ENCODE results near the gene SPECC1. TPM values are rescaled to one million over a fixed set of nuclear protein-coding genes. Genes with fewer than 3 reads are reported as not detected.

The SPECC1 gene
- polyA plus RNA-seq, 1 of the 3 experiments (the other 2 are of a cell fraction), result 11.2 TPM

DNA sequence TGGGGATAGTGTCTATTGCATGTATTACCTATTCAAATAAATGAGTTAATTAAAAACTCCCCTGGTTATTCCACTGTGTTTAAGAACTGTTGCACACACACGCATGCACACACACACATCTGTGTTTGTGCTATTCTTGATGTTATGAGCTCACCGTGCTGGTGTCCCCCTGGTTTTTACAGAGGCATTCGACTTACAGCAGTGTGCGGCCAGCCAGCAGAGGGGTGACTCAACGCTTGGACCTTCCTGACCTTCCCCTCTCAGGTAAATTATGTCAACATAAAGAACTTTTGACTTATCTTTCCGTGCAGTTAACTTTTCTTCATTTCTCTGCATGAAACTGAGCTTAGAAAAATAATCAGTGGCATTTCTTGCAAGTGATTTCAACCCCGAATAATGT lies 244.2 kb downstream of the SPECC1 start:
- POLR2A ChIA-PET, result no interaction called here
- H3K4me2 ChIP-seq, result no peak overlapping the region
- 89% methylated on average over 7 of the region's 7 CpGs for WGBS (ENCODE audit: low lambda C conversion rate)
- peaks cover 6 to 29% of the 10 kb centered on the region in 2 experiments for H3K36me3 ChIP-seq (replicated peaks in 1 of 2; ENCODE audit: control insufficient read depth in 1 of 2, insufficient read depth in 2 of 2, low read length in 1 of 2)
- no peak overlapping the region for H2AFZ ChIP-seq (ENCODE audit: low read depth)
- no peak for DNase-seq
- no peaks in the 10 kb centered on the region for H3K9me3 ChIP-seq
- H4K20me1 ChIP-seq (ENCODE audit: insufficient read depth), result no peaks in the 10 kb centered on the region
- CTCF ChIA-PET, result no interaction called here
- H3F3A ChIP-seq (replicated peaks; ENCODE audit: insufficient read depth), result no peaks in the 10 kb centered on the region
- H3K27ac ChIP-seq (ENCODE audit: low read depth in 2 of 2, low read length in 1 of 2), result no peak overlapping the region
- H3K27me3 ChIP-seq (ENCODE audit: insufficient read depth), result no peaks in the 10 kb centered on the region
- no peaks in the 10 kb centered on the region for H3K79me2 ChIP-seq (ENCODE audit: insufficient read depth)
- no peaks in the 10 kb centered on the region for H3K4me1 ChIP-seq (ENCODE audit: control insufficient read depth in 1 of 2, insufficient read depth in 2 of 2, low read depth in 1 of 2, low read length in 1 of 2)
- no peaks in the 10 kb centered on the region for H3K9me2 ChIP-seq
- H3K4me3 ChIP-seq (ENCODE audit: low read depth in 2 of 2, low read length in 1 of 2), result no peak overlapping the region
- TF ChIP-seq, protein P1, sequence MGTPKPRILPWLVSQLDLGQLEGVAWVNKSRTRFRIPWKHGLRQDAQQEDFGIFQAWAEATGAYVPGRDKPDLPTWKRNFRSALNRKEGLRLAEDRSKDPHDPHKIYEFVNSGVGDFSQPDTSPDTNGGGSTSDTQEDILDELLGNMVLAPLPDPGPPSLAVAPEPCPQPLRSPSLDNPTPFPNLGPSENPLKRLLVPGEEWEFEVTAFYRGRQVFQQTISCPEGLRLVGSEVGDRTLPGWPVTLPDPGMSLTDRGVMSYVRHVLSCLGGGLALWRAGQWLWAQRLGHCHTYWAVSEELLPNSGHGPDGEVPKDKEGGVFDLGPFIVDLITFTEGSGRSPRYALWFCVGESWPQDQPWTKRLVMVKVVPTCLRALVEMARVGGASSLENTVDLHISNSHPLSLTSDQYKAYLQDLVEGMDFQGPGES (IDR thresholded peaks at IDR 0.05; ENCODE audit: low read depth, low read length), result no peak
- no peak for TF ChIP-seq GATA2 (CRISPR knock-in tag; IDR thresholded peaks at IDR 0.05)
- TF ChIP-seq, protein P2, sequence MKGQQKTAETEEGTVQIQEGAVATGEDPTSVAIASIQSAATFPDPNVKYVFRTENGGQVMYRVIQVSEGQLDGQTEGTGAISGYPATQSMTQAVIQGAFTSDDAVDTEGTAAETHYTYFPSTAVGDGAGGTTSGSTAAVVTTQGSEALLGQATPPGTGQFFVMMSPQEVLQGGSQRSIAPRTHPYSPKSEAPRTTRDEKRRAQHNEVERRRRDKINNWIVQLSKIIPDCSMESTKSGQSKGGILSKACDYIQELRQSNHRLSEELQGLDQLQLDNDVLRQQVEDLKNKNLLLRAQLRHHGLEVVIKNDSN (IDR thresholded peaks at IDR 0.05; ENCODE audit: borderline replicate concordance, low read depth), result no peak
- TF ChIP-seq, protein P3, sequence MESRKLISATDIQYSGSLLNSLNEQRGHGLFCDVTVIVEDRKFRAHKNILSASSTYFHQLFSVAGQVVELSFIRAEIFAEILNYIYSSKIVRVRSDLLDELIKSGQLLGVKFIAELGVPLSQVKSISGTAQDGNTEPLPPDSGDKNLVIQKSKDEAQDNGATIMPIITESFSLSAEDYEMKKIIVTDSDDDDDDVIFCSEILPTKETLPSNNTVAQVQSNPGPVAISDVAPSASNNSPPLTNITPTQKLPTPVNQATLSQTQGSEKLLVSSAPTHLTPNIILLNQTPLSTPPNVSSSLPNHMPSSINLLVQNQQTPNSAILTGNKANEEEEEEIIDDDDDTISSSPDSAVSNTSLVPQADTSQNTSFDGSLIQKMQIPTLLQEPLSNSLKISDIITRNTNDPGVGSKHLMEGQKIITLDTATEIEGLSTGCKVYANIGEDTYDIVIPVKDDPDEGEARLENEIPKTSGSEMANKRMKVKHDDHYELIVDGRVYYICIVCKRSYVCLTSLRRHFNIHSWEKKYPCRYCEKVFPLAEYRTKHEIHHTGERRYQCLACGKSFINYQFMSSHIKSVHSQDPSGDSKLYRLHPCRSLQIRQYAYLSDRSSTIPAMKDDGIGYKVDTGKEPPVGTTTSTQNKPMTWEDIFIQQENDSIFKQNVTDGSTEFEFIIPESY (IDR thresholded peaks at IDR 0.05; ENCODE audit: borderline replicate concordance, low read depth), result no peak
- no peak for TF ChIP-seq SMC3 (IDR thresholded peaks at IDR 0.05; ENCODE audit: low read depth, low read length)
- TF ChIP-seq EZH2phosphoT487 (IDR thresholded peaks at IDR 0.05; ENCODE audit: borderline replicate concordance, low read depth), result no peak
- TF ChIP-seq TEAD4 (IDR thresholded peaks at IDR 0.05; ENCODE audit: borderline replicate concordance, insufficient read depth), result no peak
- TF ChIP-seq, protein P4, sequence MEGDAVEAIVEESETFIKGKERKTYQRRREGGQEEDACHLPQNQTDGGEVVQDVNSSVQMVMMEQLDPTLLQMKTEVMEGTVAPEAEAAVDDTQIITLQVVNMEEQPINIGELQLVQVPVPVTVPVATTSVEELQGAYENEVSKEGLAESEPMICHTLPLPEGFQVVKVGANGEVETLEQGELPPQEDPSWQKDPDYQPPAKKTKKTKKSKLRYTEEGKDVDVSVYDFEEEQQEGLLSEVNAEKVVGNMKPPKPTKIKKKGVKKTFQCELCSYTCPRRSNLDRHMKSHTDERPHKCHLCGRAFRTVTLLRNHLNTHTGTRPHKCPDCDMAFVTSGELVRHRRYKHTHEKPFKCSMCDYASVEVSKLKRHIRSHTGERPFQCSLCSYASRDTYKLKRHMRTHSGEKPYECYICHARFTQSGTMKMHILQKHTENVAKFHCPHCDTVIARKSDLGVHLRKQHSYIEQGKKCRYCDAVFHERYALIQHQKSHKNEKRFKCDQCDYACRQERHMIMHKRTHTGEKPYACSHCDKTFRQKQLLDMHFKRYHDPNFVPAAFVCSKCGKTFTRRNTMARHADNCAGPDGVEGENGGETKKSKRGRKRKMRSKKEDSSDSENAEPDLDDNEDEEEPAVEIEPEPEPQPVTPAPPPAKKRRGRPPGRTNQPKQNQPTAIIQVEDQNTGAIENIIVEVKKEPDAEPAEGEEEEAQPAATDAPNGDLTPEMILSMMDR (IDR thresholded peaks at IDR 0.05), result no peak
- no peak overlapping the region for H3K9ac ChIP-seq

DNA sequence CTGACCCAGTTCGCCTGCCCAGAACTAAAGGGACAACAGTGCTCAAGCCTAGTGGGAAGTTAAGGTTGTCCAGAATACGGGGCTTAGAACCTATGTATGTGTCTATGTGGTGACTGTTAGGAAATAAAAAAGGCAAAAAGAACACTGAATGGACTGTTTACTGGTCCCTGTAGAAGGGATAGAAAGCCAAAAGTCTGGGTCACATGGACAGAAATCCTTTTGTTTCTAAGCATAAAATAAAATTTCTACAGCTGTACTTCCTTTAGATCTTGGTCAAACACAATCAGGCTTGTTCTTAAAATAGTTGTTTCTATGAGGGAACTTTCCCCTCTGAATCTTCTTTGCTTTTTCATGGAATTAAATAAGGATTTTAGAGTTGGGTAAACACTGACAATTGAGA lies 245.4 kb downstream of the SPECC1 start:
- ChIA-PET POLR2A (no interaction called here), CTCF (no interaction called here)
- Histone ChIP-seq H3K79me2 (ENCODE audit: insufficient read depth) (no peaks in the 10 kb centered on the region), H4K20me1 (ENCODE audit: insufficient read depth) (no peaks in the 10 kb centered on the region), H3F3A (replicated peaks; ENCODE audit: insufficient read depth) (no peaks in the 10 kb centered on the region), H3K4me1 (ENCODE audit: control insufficient read depth in 1 of 2, insufficient read depth in 2 of 2, low read depth in 1 of 2, low read length in 1 of 2) (no peaks in the 10 kb centered on the region), H3K9me3 (no peaks in the 10 kb centered on the region), H3K36me3 (replicated peaks in 1 of 2; ENCODE audit: control insufficient read depth in 1 of 2, insufficient read depth in 2 of 2, low read length in 1 of 2) (peaks cover 3 to 22% of the 10 kb centered on the region in 2 experiments), H3K27me3 (ENCODE audit: insufficient read depth) (no peaks in the 10 kb centered on the region), H3K27ac (ENCODE audit: low read depth in 2 of 2, low read length in 1 of 2) (no peak overlapping the region), H2AFZ (ENCODE audit: low read depth) (no peak overlapping the region), H3K9ac (no peak overlapping the region), H3K4me3 (ENCODE audit: low read depth in 2 of 2, low read length in 1 of 2) (no peak overlapping the region), H3K9me2 (no peaks in the 10 kb centered on the region), H3K4me2 (no peak overlapping the region)
- TF ChIP-seq NFIC (IDR thresholded peaks at IDR 0.05; ENCODE audit: borderline replicate concordance), result no peak
- no peak for TF ChIP-seq SMC3 (IDR thresholded peaks at IDR 0.05; ENCODE audit: low read depth, low read length)
- TF ChIP-seq TCF12 (IDR thresholded peaks at IDR 0.05), result no peak
- no peak for TF ChIP-seq ELF1 (IDR thresholded peaks at IDR 0.05)
- TF ChIP-seq, protein P5, sequence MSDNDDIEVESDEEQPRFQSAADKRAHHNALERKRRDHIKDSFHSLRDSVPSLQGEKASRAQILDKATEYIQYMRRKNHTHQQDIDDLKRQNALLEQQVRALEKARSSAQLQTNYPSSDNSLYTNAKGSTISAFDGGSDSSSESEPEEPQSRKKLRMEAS (IDR thresholded peaks at IDR 0.05; ENCODE audit: low read depth), result no peak
- TF ChIP-seq RXRA (IDR thresholded peaks at IDR 0.05; ENCODE audit: borderline replicate concordance, low read depth), result no peak
- TF ChIP-seq FOXJ3 (CRISPR knock-in tag; IDR thresholded peaks at IDR 0.05), result no peak
- no peak for TF ChIP-seq GATA2 (CRISPR knock-in tag; IDR thresholded peaks at IDR 0.05)
- TF ChIP-seq, protein P4 (IDR thresholded peaks at IDR 0.05), result no peak
- no peak for TF ChIP-seq CHD2 (IDR thresholded peaks at IDR 0.05; ENCODE audit: low read length, partially characterized antibody)
- no peak for TF ChIP-seq MXI1 (IDR thresholded peaks at IDR 0.05; ENCODE audit: low read depth, low read length)
- no peak for TF ChIP-seq FOSL2 (IDR thresholded peaks at IDR 0.05; ENCODE audit: borderline replicate concordance, low read depth)
- no peak for TF ChIP-seq EP300 (IDR thresholded peaks at IDR 0.05; ENCODE audit: borderline replicate concordance in 1 of 2, low read depth in 1 of 2, low read length in 1 of 2)
- no peak for DNase-seq
- 92% methylated on average over 2 of the region's 2 CpGs for WGBS (ENCODE audit: low lambda C conversion rate)
